Loucy (cell line): ENCODE data around the gene PLCD3.

Source experiments
- H2AFZ ChIP-seq: fragments of 200-600 bp; sonication (generic); 2 replicates; pipeline ENCODE4 v1.6.0; 2016; ENCODE audit warnings: antibody characterized with exemption, mild to moderate bottlenecking, low read length, moderate library complexity
- H3F3A ChIP-seq: fragments of 200-600 bp; 2 replicates; pipeline ENCODE4 v1.6.0; 2016; ENCODE audit warnings: antibody characterized with exemption, low read depth, mild to moderate bottlenecking
- H3K27me3 ChIP-seq: fragments of 200-600 bp; sonication (generic); 2 replicates; pipeline ENCODE4 v1.6.1; 2014; ENCODE audit warnings: low read length, mild to moderate bottlenecking; ENCODE audit not compliant: insufficient read depth, poor library complexity, severe bottlenecking
- H3K36me3 ChIP-seq: fragments of 200-600 bp; sonication (generic); 2 replicates; pipeline ENCODE4 v1.6.1; 2016; ENCODE audit warnings: low read length; ENCODE audit not compliant: insufficient read depth
- H3K4me1 ChIP-seq: fragments of 200-600 bp; sonication (generic); 2 replicates; pipeline ENCODE4 v1.5.1; 2014; ENCODE audit warnings: low read length, mild to moderate bottlenecking; ENCODE audit not compliant: insufficient read depth, poor library complexity, severe bottlenecking
- H3K4me2 ChIP-seq: fragments of 200-600 bp; sonication (generic); 2 replicates; pipeline ENCODE4 v1.6.0; 2014; ENCODE audit warnings: antibody characterized with exemption, low read length, low read depth, mild to moderate bottlenecking; ENCODE audit not compliant: poor library complexity, severe bottlenecking
- H3K4me3 ChIP-seq: fragments of 200-600 bp; sonication (generic); 2 replicates; pipeline ENCODE4 v1.5.1; 2014; ENCODE audit warnings: low read length, mild to moderate bottlenecking, mixed read lengths; ENCODE audit not compliant: poor library complexity, severe bottlenecking
- H3K79me2 ChIP-seq: fragments of 200-600 bp; sonication (generic); 2 replicates; pipeline ENCODE4 v1.6.1; 2014; ENCODE audit warnings: low read length; ENCODE audit not compliant: insufficient read depth
- H3K9ac ChIP-seq: fragments of 200-600 bp; sonication (generic); 2 replicates; pipeline ENCODE4 v1.6.0; 2014; ENCODE audit warnings: mild to moderate bottlenecking, low read depth, low read length, moderate library complexity; ENCODE audit not compliant: poor library complexity, severe bottlenecking
- H3K9me2 ChIP-seq: fragments of 200-600 bp; sonication (generic); replicated peaks from 2 replicates; pipeline ENCODE4 v1.6.1; 2016; ENCODE audit warnings: low read depth, low read length, mixed read lengths
- H3K9me3 ChIP-seq: fragments of 200-600 bp; sonication (generic); 2 replicates; pipeline ENCODE4 v1.6.1; 2014; ENCODE audit warnings: mild to moderate bottlenecking, antibody characterized with exemption, low read length, low read depth; ENCODE audit not compliant: insufficient read depth
- H4K20me1 ChIP-seq: fragments of 200-600 bp; sonication (generic); 2 replicates; pipeline ENCODE4 v1.6.0; 2014; ENCODE audit warnings: antibody characterized with exemption, low read length, mild to moderate bottlenecking; ENCODE audit not compliant: insufficient read depth, poor library complexity, severe bottlenecking
- CTCF ChIP-seq: fragments of 200-600 bp; sonication (generic); conservative IDR thresholded peaks from 2 replicates; pipeline ENCODE4 v1.5.1; 2014; ENCODE audit warnings: mild to moderate bottlenecking, antibody characterized with exemption, low read length
- EZH2phosphoT487 ChIP-seq: fragments of 200-600 bp; IDR thresholded peaks from 2 replicates; pipeline ENCODE4 v1.6.1; 2018; ENCODE audit warnings: antibody characterized with exemption, mild to moderate bottlenecking, moderate library complexity, borderline replicate concordance

Gene PLCD3

GRCh38 chr17:45117334-45117733 is 15.0 kb downstream of the PLCD3 start:
- Histone ChIP-seq H3K4me1 (no peaks in the 10 kb centered on the region), H3K9ac (no peak overlapping the region), H3K4me2 (no peak overlapping the region), H4K20me1 (no peaks in the 10 kb centered on the region), H3K27me3 (no peaks in the 10 kb centered on the region), H3F3A (no peaks in the 10 kb centered on the region), H2AFZ (no peak overlapping the region), H3K9me2 (no peaks in the 10 kb centered on the region), H3K36me3 (no peaks in the 10 kb centered on the region), H3K79me2 (no peaks in the 10 kb centered on the region), H3K4me3 (no peak overlapping the region), H3K9me3 (no peaks in the 10 kb centered on the region)
- TF ChIP-seq EZH2phosphoT487 (no peak), CTCF (no peak)

GRCh38 chr17:45116434-45117016 is 15.8 kb downstream of the PLCD3 start:
- TF ChIP-seq EZH2phosphoT487 (no peak), CTCF (no peak)
- Histone ChIP-seq H3K4me3 (no peak overlapping the region), H3K27me3 (no peaks in the 10 kb centered on the region), H3K9me3 (no peaks in the 10 kb centered on the region), H3K9ac (no peak overlapping the region), H2AFZ (no peak overlapping the region), H3K79me2 (no peaks in the 10 kb centered on the region), H3K4me1 (no peaks in the 10 kb centered on the region), H3K4me2 (no peak overlapping the region), H3K9me2 (no peaks in the 10 kb centered on the region), H4K20me1 (no peaks in the 10 kb centered on the region), H3F3A (no peaks in the 10 kb centered on the region), H3K36me3 (no peaks in the 10 kb centered on the region)

- H3K36me3 ChIP-seq = no peaks in the 10 kb centered on the region
- no peak overlapping the region for H3K9ac ChIP-seq
- no peak overlapping the region for H3K4me3 ChIP-seq
- no peak overlapping the region for H3K4me2 ChIP-seq
- H3K9me2 ChIP-seq = no peaks in the 10 kb centered on the region
- H2AFZ ChIP-seq = no peak overlapping the region
- no peaks in the 10 kb centered on the region for H3K9me3 ChIP-seq
- TF ChIP-seq CTCF = no peak
- no peak for TF ChIP-seq EZH2phosphoT487
- H3K4me1 ChIP-seq = no peaks in the 10 kb centered on the region
- no peaks in the 10 kb centered on the region for H3K27me3 ChIP-seq
- H4K20me1 ChIP-seq = no peaks in the 10 kb centered on the region
- H3K79me2 ChIP-seq = no peaks in the 10 kb centered on the region
- H3F3A ChIP-seq = no peaks in the 10 kb centered on the region
Observed at GRCh38 chr17:45115871-45116270, 16.4 kb downstream of the PLCD3 start.
